Natural killer cell (primary cell): ENCODE data around the gene EPHB2. TPM values are rescaled to one million over a fixed set of nuclear protein-coding genes. Genes with fewer than 3 reads are reported as not detected.

Experiments
- ATAC-seq, 3 donors: fragments of 150-1000 bp in 2 of 3; fragments of 200-7000 bp in 1 of 3; cut with Tn5 transposase; 1 replicate in 1 of 3; 2 replicates in 2 of 3; pipeline ENCODE4 v1.10.0; 2021; ENCODE audit warnings: mild to moderate bottlenecking in 2 of 3, moderate library complexity in 2 of 3
- DNase-seq, 2 donors: peaks; one replicate each; pipeline versions ENCODE4 v3.0.0 to v3.0.0-alpha.2; 2013 to 2021; ENCODE audit warnings: mixed read lengths in 1 of 2
- H3K27ac ChIP-seq: one replicate; pipeline ENCODE4 v1.5.1; 2013; ENCODE audit warnings: mild to moderate bottlenecking, low read length
- H3K27me3 ChIP-seq: one replicate; pipeline ENCODE4 v1.6.1; 2013; ENCODE audit warnings: low read length; ENCODE audit not compliant: control insufficient read depth, insufficient read depth
- H3K36me3 ChIP-seq: one replicate; pipeline ENCODE4 v1.6.1; 2013; ENCODE audit warnings: low read length; ENCODE audit not compliant: control insufficient read depth, insufficient read depth
- H3K4me1 ChIP-seq: one replicate; pipeline ENCODE4 v1.6.1; 2013; ENCODE audit warnings: low read length; ENCODE audit not compliant: control insufficient read depth, insufficient read depth
- H3K4me3 ChIP-seq: one replicate; pipeline ENCODE4 v1.5.1; 2013; ENCODE audit warnings: low read length
- H3K9me3 ChIP-seq: one replicate; pipeline ENCODE4 v1.6.1; 2013; ENCODE audit warnings: low read length; ENCODE audit not compliant: control insufficient read depth, insufficient read depth
- H3K27ac Mint-ChIP-seq, 2 donors: one replicate each; pipeline ENCODE4 v1.8.0; 2022; ENCODE audit warnings: mild to moderate bottlenecking in 2 of 2, mixed read lengths in 2 of 2, moderate library complexity in 1 of 2
- H3K27me3 Mint-ChIP-seq, 2 donors: one replicate each; pipeline ENCODE4 v1.8.0; 2022; ENCODE audit warnings: low read depth in 2 of 2, mixed read lengths in 2 of 2
- H3K36me3 Mint-ChIP-seq: one replicate; pipeline ENCODE4 v1.8.0; 2022; ENCODE audit warnings: mixed read lengths
- H3K4me1 Mint-ChIP-seq, 2 donors: one replicate each; pipeline ENCODE4 v1.8.0; 2022; ENCODE audit warnings: mixed read lengths in 2 of 2
- H3K4me3 Mint-ChIP-seq: one replicate; pipeline ENCODE4 v1.8.0; 2022; ENCODE audit warnings: mild to moderate bottlenecking, moderate library complexity, mixed read lengths
- H3K9me3 Mint-ChIP-seq, 2 donors: one replicate each; pipeline ENCODE4 v1.8.0; 2022; ENCODE audit warnings: mixed read lengths in 2 of 2
- CTCF ChIP-seq: fragments of 200-600 bp; IDR thresholded peaks from one replicate; pipeline ENCODE4 v1.8.0; 2022; ENCODE audit warnings: antibody characterized with exemption
- WGBS: methylation state at CpG from one replicate; pipeline ENCODE4 v1.1.7; 2013; ENCODE audit warnings: missing lambda C conversion rate; ENCODE audit not compliant: insufficient coverage; 5-methylcytosine and 5-hydroxymethylcytosine counted together
- intact Hi-C: fragments of 100-400 bp; cut with micrococcal nuclease; formaldehyde crosslinking; loops from one replicate; pipeline ENCODE4 v1.14.2; 2022
- total RNA-seq, 4 donors: library from RNA; stranded (reverse); fragments of 120-200 nt in 1 of 4; gene quantifications; one replicate each; pipeline versions ENCODE4 v1.2.3 to v1.2.4, GENCODE V29; 2013 to 2022

The EPHB2 gene
- total RNA-seq, 3 donors from 2014 or later (not counting 1 experiment from before 2014, with no cell fraction given), result 0.14 to 0.23 TPM; not detected in 1

GRCh38 chr1:22903113-22903512, 192.5 kb downstream of the EPHB2 start:
- Mint-ChIP-seq H3K4me3 (no peak overlapping the region), H3K9me3 (no peaks in the 10 kb centered on the region), H3K36me3 (no peaks in the 10 kb centered on the region), H3K27ac (no peak overlapping the region), H3K27me3 (peaks cover 7 to 19% of the 10 kb centered on the region in 2 donors), H3K4me1 (no peaks in the 10 kb centered on the region)
- Histone ChIP-seq H3K27ac (no peak overlapping the region), H3K27me3 (no peaks in the 10 kb centered on the region), H3K9me3 (no peaks in the 10 kb centered on the region), H3K4me1 (no peaks in the 10 kb centered on the region), H3K4me3 (no peak overlapping the region), H3K36me3 (no peaks in the 10 kb centered on the region)
- intact Hi-C loops, result no loop called here
- no peak for TF ChIP-seq CTCF
- ATAC-seq, result no peak
- WGBS, result 89% methylated on average over 3 of the region's 3 CpGs
- DNase-seq, result no peak

- Mint-ChIP-seq H3K4me3 (no peak overlapping the region), H3K27ac (no peak overlapping the region), H3K27me3 (peaks cover 4 to 12% of the 10 kb centered on the region in 2 donors), H3K9me3 (no peaks in the 10 kb centered on the region), H3K36me3 (no peaks in the 10 kb centered on the region), H3K4me1 (no peaks in the 10 kb centered on the region)
- Histone ChIP-seq H3K36me3 (no peaks in the 10 kb centered on the region), H3K4me1 (no peaks in the 10 kb centered on the region), H3K4me3 (no peak overlapping the region), H3K27me3 (no peaks in the 10 kb centered on the region), H3K27ac (no peak overlapping the region), H3K9me3 (no peaks in the 10 kb centered on the region)
- ATAC-seq, result no peak
- no peak for DNase-seq
- TF ChIP-seq CTCF, result no peak
- WGBS, result 73% methylated on average over 2 of the region's 2 CpGs
- intact Hi-C loops, result no loop called here
These were observed 196.3 kb downstream of the EPHB2 start for GRCh38 chr1:22906968-22907367.

- intact Hi-C loops, result no loop called here
These were observed 196.9 kb downstream of the EPHB2 start for GRCh38 chr1:22907528-22907927.

More at GRCh38 chr1:22907528-22907927, 196.9 kb downstream of the EPHB2 start:
- TF ChIP-seq CTCF, result no peak
- H3K4me1 Mint-ChIP-seq, result no peaks in the 10 kb centered on the region
- WGBS, result 63% methylated on average over 3 of the region's 3 CpGs
- DNase-seq (no peak), ATAC-seq (no peak)
- H3K4me3 Mint-ChIP-seq, result no peak overlapping the region
- Histone ChIP-seq H3K27ac (no peak overlapping the region), H3K36me3 (no peaks in the 10 kb centered on the region), H3K4me3 (no peak overlapping the region), H3K4me1 (no peaks in the 10 kb centered on the region), H3K9me3 (no peaks in the 10 kb centered on the region), H3K27me3 (no peaks in the 10 kb centered on the region)
- no peaks in the 10 kb centered on the region for H3K9me3 Mint-ChIP-seq
- peaks cover 0 to 6% of the 10 kb centered on the region in 2 donors for H3K27me3 Mint-ChIP-seq
- no peak overlapping the region for H3K27ac Mint-ChIP-seq
- no peaks in the 10 kb centered on the region for H3K36me3 Mint-ChIP-seq
